Measurements from ENCODE around the gene LDAF1. TPM values are rescaled to one million over a fixed set of nuclear protein-coding genes. Genes with fewer than 3 reads are reported as not detected.

LDAF1 gene
- total and polyA plus RNA-seq, 10 donors = 6.3 to 22.1 (median 12.0) TPM

DNA sequence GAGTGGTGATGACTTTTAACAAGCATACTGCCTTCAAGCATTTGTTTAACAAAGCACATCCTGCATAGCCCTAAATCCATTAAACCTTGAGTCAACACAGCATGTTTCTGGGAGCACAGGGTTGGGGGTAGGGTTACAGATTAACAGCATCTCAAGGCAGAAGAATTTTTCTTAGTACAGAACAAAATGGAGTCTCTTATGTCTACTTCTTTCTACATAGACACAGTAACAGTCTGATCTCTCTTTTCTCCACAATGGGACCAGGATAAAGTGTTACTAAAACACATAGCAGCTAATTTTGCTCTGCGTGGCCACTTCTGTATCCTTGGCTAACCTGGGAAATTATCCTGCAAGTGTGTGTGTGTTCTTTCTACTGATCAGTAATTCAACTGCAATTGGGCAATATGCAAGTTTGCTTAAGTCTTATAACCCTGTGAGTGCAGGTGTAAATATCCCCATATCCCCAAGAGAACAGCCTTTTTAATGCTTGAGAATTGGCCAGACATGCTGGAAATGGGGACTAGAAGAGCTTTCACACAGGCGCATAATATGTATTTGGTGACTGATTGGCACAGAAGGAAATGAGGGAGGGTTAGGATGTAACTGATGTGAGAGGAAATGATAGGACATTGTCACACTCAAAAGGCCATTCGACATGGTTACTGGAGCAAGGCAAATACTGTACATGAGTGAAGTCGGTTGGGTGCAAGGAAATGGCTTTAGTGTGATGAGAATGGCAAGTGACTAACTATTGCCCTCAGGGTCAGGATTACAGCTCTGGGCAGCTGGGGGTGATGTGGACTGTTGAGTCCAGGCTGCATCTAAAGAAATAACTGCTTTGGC, 64.2 kb downstream of the LDAF1 start:
- DNase-seq = no peak
- no peak overlapping the region for H3K27ac ChIP-seq
- peaks cover 0 to 40% (median 0%) of the 10 kb centered on the region in 7 donors for H3K27me3 ChIP-seq (replicated peaks in 1 of 7)
- TF ChIP-seq, protein P1, sequence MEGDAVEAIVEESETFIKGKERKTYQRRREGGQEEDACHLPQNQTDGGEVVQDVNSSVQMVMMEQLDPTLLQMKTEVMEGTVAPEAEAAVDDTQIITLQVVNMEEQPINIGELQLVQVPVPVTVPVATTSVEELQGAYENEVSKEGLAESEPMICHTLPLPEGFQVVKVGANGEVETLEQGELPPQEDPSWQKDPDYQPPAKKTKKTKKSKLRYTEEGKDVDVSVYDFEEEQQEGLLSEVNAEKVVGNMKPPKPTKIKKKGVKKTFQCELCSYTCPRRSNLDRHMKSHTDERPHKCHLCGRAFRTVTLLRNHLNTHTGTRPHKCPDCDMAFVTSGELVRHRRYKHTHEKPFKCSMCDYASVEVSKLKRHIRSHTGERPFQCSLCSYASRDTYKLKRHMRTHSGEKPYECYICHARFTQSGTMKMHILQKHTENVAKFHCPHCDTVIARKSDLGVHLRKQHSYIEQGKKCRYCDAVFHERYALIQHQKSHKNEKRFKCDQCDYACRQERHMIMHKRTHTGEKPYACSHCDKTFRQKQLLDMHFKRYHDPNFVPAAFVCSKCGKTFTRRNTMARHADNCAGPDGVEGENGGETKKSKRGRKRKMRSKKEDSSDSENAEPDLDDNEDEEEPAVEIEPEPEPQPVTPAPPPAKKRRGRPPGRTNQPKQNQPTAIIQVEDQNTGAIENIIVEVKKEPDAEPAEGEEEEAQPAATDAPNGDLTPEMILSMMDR (IDR thresholded peaks at IDR 0.05 in 8 of 11, conservative IDR thresholded peaks at IDR 0.05 in 3 of 11) = no peak
- TF ChIP-seq POLR2A (IDR thresholded peaks at IDR 0.05) = no peak
- H3K4me3 ChIP-seq = no peak overlapping the region
- no peaks in the 10 kb centered on the region for H3K9me3 ChIP-seq
- H3K36me3 ChIP-seq = no peaks in the 10 kb centered on the region
- intact Hi-C loops (cut with DNase I; ENCODE audit: low total_unique reads) = no loop called here
- WGBS, 5 donors = 67 to 75% (median 71%) methylated on average over 4 of the region's 4 CpGs
- no peaks in the 10 kb centered on the region for H3K4me1 ChIP-seq

DNA sequence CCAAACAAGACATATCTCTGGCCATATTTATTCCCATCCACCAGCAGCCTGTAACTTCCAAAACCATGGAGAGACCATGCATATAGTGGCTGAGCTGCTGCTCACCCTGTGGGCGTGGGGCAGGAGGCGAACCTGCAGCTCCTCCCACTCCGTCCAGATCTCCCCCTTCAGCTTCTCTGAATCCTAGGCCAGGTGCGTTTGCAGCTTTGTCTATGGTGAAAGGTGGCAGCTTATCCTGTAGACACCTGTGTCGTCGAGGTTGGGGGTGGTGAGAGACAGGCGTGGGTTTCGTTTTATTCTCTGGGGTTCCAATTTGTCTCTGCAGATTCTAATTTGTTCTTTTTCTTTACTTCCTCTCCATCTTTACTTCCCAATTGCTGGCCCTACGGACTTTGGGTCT, 65.3 kb downstream of the LDAF1 start:
- 70 to 77% (median 73%) methylated on average over 9 of the region's 9 CpGs for WGBS, 5 donors
- H3K36me3 ChIP-seq = no peaks in the 10 kb centered on the region
- TF ChIP-seq, protein P1 (IDR thresholded peaks at IDR 0.05 in 8 of 11, conservative IDR thresholded peaks at IDR 0.05 in 3 of 11) = no peak
- TF ChIP-seq POLR2A (IDR thresholded peaks at IDR 0.05) (no peak), POLR2AphosphoS5 (IDR thresholded peaks at IDR 0.05) (no peak)
- intact Hi-C loops (cut with DNase I; ENCODE audit: low total_unique reads) = no loop called here
- no peak for DNase-seq
- H3K27me3 ChIP-seq (replicated peaks in 1 of 7) = peaks cover 0 to 29% (median 0%) of the 10 kb centered on the region in 7 donors
- H3K9me3 ChIP-seq = no peaks in the 10 kb centered on the region
- H3K4me1 ChIP-seq = no peaks in the 10 kb centered on the region
- H3K4me3 ChIP-seq = no peak overlapping the region
- H3K27ac ChIP-seq = no peak overlapping the region

DNA sequence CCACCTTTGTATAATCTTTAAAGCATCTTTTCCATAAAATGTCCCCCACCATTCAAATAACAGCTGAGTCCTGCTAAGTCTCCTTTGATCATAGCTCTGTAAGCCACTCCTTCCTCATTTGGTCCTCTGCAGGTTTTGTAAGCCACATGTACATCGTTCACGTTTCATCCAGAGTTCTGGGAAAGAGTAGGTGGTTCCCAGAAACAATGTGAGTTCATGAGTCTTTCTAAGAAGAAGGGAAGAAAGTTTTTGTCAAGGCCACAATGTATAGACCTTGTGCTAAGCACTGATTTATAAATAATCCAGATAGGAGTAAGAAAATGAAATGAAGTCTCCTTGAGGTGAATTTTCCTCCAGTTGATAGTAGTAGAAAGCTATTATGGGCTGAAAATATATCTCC, 66.3 kb downstream of the LDAF1 start:
- TF ChIP-seq POLR2A (IDR thresholded peaks at IDR 0.05) (no peak), POLR2AphosphoS5 (IDR thresholded peaks at IDR 0.05) (no peak)
- TF ChIP-seq, protein P1 (IDR thresholded peaks at IDR 0.05 in 8 of 11, conservative IDR thresholded peaks at IDR 0.05 in 3 of 11) = no peak
- intact Hi-C loops (cut with DNase I; ENCODE audit: low total_unique reads) = no loop called here
- no peaks in the 10 kb centered on the region for H3K4me1 ChIP-seq
- 27 to 36% (median 32%) methylated on average over 2 of the region's 2 CpGs for WGBS, 5 donors
- DNase-seq = no peak
- no peak overlapping the region for H3K27ac ChIP-seq
- no peaks in the 10 kb centered on the region for H3K9me3 ChIP-seq
- peaks cover 0 to 20% (median 0%) of the 10 kb centered on the region in 7 donors for H3K27me3 ChIP-seq (replicated peaks in 1 of 7)
- H3K4me3 ChIP-seq = no peak overlapping the region
- no peaks in the 10 kb centered on the region for H3K36me3 ChIP-seq

DNA sequence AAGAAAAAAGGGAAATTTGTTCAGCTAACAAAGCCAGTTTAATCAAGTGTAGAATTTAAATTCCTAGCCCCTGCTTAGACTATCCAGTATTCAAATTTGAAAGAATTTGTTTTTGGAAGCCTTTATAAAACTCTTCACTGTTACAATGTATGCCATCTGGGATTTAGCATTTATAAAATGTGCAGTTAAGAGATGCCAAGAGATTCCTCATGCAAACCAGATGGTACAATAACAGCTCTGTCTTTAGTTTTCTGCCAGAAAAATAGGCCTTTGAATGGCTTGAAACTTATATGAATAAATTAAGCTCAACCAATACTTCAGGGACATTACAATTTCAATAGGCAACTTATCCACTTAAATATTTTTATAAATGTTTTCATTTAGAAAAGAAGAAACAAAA, 68.3 kb downstream of the LDAF1 start:
- DNase-seq = no peak
- Histone ChIP-seq H3K36me3 (no peaks in the 10 kb centered on the region), H3K27ac (no peak overlapping the region), H3K4me1 (no peaks in the 10 kb centered on the region), H3K9me3 (no peaks in the 10 kb centered on the region), H3K27me3 (replicated peaks in 1 of 7) (peaks cover 0 to 30% (median 3%) of the 10 kb centered on the region in 7 donors), H3K4me3 (no peak overlapping the region)
- TF ChIP-seq POLR2A (IDR thresholded peaks at IDR 0.05) (no peak), POLR2AphosphoS5 (IDR thresholded peaks at IDR 0.05) (no peak)
- TF ChIP-seq, protein P1 (IDR thresholded peaks at IDR 0.05 in 8 of 11, conservative IDR thresholded peaks at IDR 0.05 in 3 of 11) = no peak
- intact Hi-C loops (cut with DNase I; ENCODE audit: low total_unique reads) = no loop called here

All from spleen (tissue), 11 donors.